IPS-20b (cell line): Measurements from ENCODE around the gene CHRM5.
A peak's percentile ranks its signal among the peaks of the same experiment; 100 is the strongest.

ENCODE experiments used
- H3K27ac ChIP-seq: one replicate; pipeline ENCODE4 v1.5.1; 2013; ENCODE audit warnings: low read length
- H3K27me3 ChIP-seq: 2 replicates; pipeline ENCODE4 v1.6.1; 2013; ENCODE audit warnings: mild to moderate bottlenecking, low read length, inconsistent platforms; ENCODE audit not compliant: insufficient read depth
- H3K36me3 ChIP-seq: 2 replicates; pipeline ENCODE4 v1.6.1; 2013; ENCODE audit warnings: low read depth, mild to moderate bottlenecking, inconsistent platforms, low read length, moderate library complexity; ENCODE audit not compliant: insufficient read depth
- H3K4me1 ChIP-seq: 2 replicates; pipeline ENCODE4 v1.6.1; 2013; ENCODE audit warnings: mild to moderate bottlenecking, control low read depth, inconsistent platforms, low read length, moderate library complexity; ENCODE audit not compliant: insufficient read depth
- H3K4me3 ChIP-seq: 2 replicates; pipeline ENCODE4 v1.5.1; 2013; ENCODE audit warnings: mild to moderate bottlenecking, low read length, inconsistent platforms
- H3K9ac ChIP-seq: 2 replicates; pipeline ENCODE4 v1.6.1; 2013; ENCODE audit warnings: low read depth, mild to moderate bottlenecking, inconsistent platforms, low read length, moderate library complexity
- H3K9me3 ChIP-seq: 2 replicates; pipeline ENCODE4 v1.6.1; 2013; ENCODE audit warnings: mild to moderate bottlenecking, low read depth, low read length, inconsistent platforms; ENCODE audit not compliant: insufficient read depth

The CHRM5 gene

DNA sequence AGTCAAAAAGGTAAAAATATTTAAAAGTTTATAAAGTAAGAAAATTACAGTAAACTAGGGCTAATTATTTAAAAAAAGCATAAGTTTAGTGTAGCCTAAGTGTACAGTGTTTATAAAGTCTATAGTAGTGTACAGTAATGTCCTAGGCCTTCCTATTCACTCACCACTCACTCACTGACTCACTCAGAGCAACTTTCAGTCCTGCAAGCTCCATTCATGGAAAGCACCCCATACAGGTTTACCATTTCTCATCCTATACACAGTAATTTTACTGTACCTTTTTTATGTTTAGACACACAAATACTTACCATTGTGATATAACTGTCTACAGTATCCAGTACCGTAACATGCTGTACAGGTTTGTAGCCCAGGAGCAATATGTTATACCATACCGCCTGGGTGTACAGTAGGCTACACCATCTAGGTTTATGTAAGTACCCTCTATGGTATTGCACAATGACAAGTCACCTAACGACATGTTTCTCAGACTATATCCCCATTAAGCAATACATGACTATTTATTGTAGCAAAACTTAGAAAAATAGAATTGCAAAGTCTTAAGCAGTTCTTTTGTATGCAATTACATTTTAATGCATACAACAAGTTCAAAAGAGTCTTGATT lies 51.2 kb downstream of the CHRM5 start:
- Histone ChIP-seq H3K27me3 (no peaks in the 10 kb centered on the region), H3K9me3 (no peaks in the 10 kb centered on the region), H3K4me3 (no peak overlapping the region), H3K36me3 (no peaks in the 10 kb centered on the region), H3K4me1 (no peaks in the 10 kb centered on the region), H3K27ac (no peak overlapping the region), H3K9ac (no peak overlapping the region)

DNA sequence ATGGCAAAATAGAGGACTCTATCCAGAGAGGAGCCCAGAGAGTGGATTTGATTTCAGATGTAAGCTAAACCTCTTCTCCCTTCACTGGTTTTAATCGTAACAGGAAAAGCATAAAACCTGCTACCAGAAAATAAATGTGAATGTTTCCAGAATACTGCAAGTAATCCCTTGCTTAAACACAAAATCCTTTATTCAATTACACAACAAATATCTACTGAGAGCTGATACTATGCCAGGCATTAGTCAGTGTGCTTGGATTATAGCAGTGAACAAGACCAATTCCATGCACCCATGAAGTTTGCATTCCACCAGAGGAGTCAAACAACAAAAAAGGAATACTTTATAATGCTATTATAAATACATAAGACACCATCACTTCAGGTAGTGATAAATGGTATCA lies 55.6 kb downstream of the CHRM5 start:
- Histone ChIP-seq H3K4me1 (no peaks in the 10 kb centered on the region), H3K27me3 (no peaks in the 10 kb centered on the region), H3K9me3 (peaks cover 6% of the 10 kb centered on the region), H3K9ac (no peak overlapping the region), H3K4me3 (no peak overlapping the region), H3K27ac (no peak overlapping the region), H3K36me3 (no peaks in the 10 kb centered on the region)

GRCh38 chr15:34025252-34025651 lies 57.0 kb downstream of the CHRM5 start:
- Histone ChIP-seq H3K27ac (no peak overlapping the region), H3K36me3 (no peaks in the 10 kb centered on the region)

GRCh38 chr15:34027606-34028005 lies 59.3 kb downstream of the CHRM5 start:
- no peak overlapping the region for H3K4me3 ChIP-seq
- no peaks in the 10 kb centered on the region for H3K4me1 ChIP-seq
- H3K27ac ChIP-seq, result no peak overlapping the region
- peaks cover 6% of the 10 kb centered on the region for H3K9me3 ChIP-seq
- H3K27me3 ChIP-seq, result no peaks in the 10 kb centered on the region
- no peak overlapping the region for H3K9ac ChIP-seq
- H3K36me3 ChIP-seq, result no peaks in the 10 kb centered on the region

More at GRCh38 chr15:34025252-34025651, 57.0 kb downstream of the CHRM5 start:
- Histone ChIP-seq H3K4me3 (no peak overlapping the region), H3K27me3 (no peaks in the 10 kb centered on the region), H3K9ac (no peak overlapping the region), H3K9me3 (peaks cover 6% of the 10 kb centered on the region), H3K4me1 (no peaks in the 10 kb centered on the region)

DNA sequence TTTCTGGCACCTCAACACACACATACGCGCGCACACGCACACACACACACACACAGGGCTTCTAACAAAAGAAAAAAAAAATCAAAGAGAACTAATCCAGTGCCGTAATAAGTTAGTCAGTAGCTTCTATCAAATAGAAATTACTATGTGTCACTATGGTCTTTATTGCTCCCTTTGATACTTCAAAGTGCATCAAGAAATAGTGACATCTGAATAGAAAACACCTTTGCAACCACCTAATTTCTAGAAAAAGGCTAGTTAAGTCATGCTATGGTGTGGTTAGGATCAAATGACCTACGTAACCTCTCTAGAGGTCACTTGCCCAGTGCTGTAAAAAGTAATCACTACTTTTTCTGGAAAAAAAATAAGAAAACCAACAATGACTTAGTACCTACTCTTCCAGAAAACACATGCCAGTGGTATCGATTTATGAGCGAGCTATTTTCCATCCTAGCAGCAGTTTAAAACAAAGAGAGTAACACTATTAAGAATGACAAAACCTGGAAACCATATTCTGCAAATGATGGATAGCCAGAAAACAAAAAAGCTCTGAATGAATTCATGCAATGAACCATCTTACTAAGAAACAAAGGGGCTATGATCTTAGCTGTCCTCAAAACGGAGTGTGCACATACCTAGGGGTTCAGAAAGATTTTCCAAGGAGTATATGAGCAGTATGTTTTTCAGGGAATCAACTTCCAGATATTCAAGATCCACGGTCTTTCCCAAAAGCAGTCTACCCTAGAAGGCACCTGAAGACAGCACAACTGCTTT lies 63.9 kb downstream of the CHRM5 start:
- Histone ChIP-seq H3K9ac (no peak overlapping the region), H3K9me3 (peaks cover 6% of the 10 kb centered on the region), H3K27me3 (no peaks in the 10 kb centered on the region), H3K4me3 (no peak overlapping the region), H3K4me1 (no peaks in the 10 kb centered on the region), H3K36me3 (no peaks in the 10 kb centered on the region), H3K27ac (no peak overlapping the region)

- Histone ChIP-seq H3K9ac (peak overlapping the region; percentile 94), H3K4me1 (peaks cover 6% of the 10 kb centered on the region), H3K4me3 (peak overlapping the region; percentile 93), H3K36me3 (no peaks in the 10 kb centered on the region), H3K9me3 (no peaks in the 10 kb centered on the region), H3K27ac (no peak overlapping the region), H3K27me3 (peaks cover 30% of the 10 kb centered on the region)
Observed at GRCh38 chr15:34038023-34038870, 70.0 kb downstream of the CHRM5 start.

DNA sequence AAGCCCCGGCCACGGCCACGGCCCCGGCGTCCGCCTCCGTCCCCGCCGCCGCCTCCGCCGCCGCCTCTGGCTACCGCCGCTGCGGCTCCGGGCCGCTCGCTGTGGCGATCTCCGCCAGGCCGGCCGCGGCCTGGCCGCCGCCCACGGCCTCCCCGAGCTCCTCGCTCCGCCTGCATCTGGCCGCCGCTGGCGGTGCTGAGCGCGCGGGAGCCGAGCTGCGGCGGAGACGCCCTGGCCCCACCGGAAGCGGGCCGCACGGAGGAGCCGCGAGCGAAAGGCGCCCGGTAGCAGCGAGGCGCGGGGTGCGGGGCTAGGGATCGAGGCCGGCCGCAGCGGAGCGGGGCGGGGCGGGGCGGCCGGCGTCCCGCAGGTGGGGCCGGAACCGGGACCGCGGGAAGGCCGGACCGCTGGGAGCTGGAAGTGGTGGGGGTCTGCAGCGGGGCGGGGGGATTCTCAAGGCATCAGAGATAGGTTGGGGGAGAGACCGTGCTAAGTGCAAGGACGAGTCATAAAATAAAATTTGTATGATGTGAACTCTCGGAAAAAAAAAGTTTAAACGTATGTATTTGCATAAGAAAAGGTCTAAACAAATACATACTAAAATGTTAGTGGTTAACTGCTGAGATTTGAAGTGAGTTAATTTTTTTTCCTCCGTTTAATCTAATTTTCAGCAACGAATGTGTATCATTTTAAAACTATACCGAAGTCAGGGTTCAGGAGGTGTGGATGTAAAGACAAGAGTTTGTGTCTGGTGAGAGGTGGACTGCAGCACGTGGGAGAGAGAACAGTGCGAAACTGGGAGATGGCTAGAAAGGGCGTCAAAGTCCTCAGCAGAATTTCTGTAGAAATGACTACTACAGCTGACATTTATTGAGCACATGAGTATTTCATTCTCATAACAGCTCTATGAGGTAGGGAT lies 70.8 kb downstream of the CHRM5 start, which contains the start of gene AVEN:
AVEN (minus strand) TSS at position 334 of the 919 bp plus-strand sequence; CDS start at position 176, 158 bp downstream.
- H3K9me3 ChIP-seq, result no peaks in the 10 kb centered on the region
- no peak within 1 kb of the TSS for H3K27ac ChIP-seq
- H3K9ac ChIP-seq, result peak within 1 kb of the TSS; percentile 94
- H3K36me3 ChIP-seq, result no peaks in the 10 kb centered on the region
- H3K4me3 ChIP-seq, result peak within 1 kb of the TSS; percentile 93
- peaks cover 30% of the 10 kb centered on the region for H3K27me3 ChIP-seq
- H3K4me1 ChIP-seq, result peaks cover 6% of the 10 kb centered on the region

GRCh38 chr15:34039790-34040113 lies 71.5 kb downstream of the CHRM5 start:
- Histone ChIP-seq H3K9ac (peak overlapping the region; percentile 79; the same call in 1 of the 2 replicates), H3K27ac (no peak overlapping the region)

GRCh38 chr15:34043391-34043790 lies 75.1 kb downstream of the CHRM5 start:
- Histone ChIP-seq H3K4me1 (peaks cover 6% of the 10 kb centered on the region), H3K27me3 (peaks cover 30% of the 10 kb centered on the region)

More at GRCh38 chr15:34039790-34040113, 71.5 kb downstream of the CHRM5 start:
- H3K4me3 ChIP-seq, result peak overlapping the region; percentile 93
- H3K4me1 ChIP-seq, result peaks cover 6% of the 10 kb centered on the region
- H3K9me3 ChIP-seq, result no peaks in the 10 kb centered on the region
- H3K27me3 ChIP-seq, result peaks cover 30% of the 10 kb centered on the region
- H3K36me3 ChIP-seq, result no peaks in the 10 kb centered on the region

GRCh38 chr15:34043813-34044212 lies 75.5 kb downstream of the CHRM5 start:
- Histone ChIP-seq H3K4me1 (peaks cover 6% of the 10 kb centered on the region), H3K27me3 (peaks cover 30% of the 10 kb centered on the region), H3K27ac (no peak overlapping the region), H3K9ac (no peak overlapping the region), H3K9me3 (no peaks in the 10 kb centered on the region), H3K36me3 (no peaks in the 10 kb centered on the region), H3K4me3 (no peak overlapping the region)

More at GRCh38 chr15:34043391-34043790, 75.1 kb downstream of the CHRM5 start:
- Histone ChIP-seq H3K36me3 (no peaks in the 10 kb centered on the region), H3K9ac (no peak overlapping the region), H3K27ac (no peak overlapping the region), H3K9me3 (no peaks in the 10 kb centered on the region), H3K4me3 (no peak overlapping the region)
